ENCODE measurements around the gene KCNK13.

GRCh38 chr14:90109858-90110257 lies 48.1 kb downstream of the KCNK13 start:
- TF ChIP-seq PATZ1 (CRISPR knock-in tag; IDR thresholded peaks at IDR 0.05; ENCODE audit: borderline replicate concordance) (no peak), MYBL2 (IDR thresholded peaks at IDR 0.05; ENCODE audit: low read depth) (no peak), MYBL2 (CRISPR knock-in tag; IDR thresholded peaks at IDR 0.05; ENCODE audit: borderline replicate concordance) (no peak), JUNB (CRISPR knock-in tag; conservative IDR thresholded peaks at IDR 0.05) (no peak), YY1 (IDR thresholded peaks at IDR 0.05; ENCODE audit: borderline replicate concordance in 1 of 3, control insufficient read depth in 1 of 3, extremely low read depth in 1 of 3, insufficient read depth in 3 of 3, insufficient read length in 1 of 3, insufficient replicate concordance in 2 of 3, low read depth in 1 of 3, low read length in 2 of 3) (no peak)
